ENCODE data around the gene DCST2. TPM values are rescaled to one million over a fixed set of nuclear protein-coding genes. Genes with fewer than 3 reads are reported as not detected.
A peak's percentile ranks its signal among the peaks of the same experiment; 100 is the strongest.

DCST2 gene
- total and polyA plus RNA-seq, 7 donors: 0.04 to 0.56 (median 0.19) TPM; not detected in 2

DNA sequence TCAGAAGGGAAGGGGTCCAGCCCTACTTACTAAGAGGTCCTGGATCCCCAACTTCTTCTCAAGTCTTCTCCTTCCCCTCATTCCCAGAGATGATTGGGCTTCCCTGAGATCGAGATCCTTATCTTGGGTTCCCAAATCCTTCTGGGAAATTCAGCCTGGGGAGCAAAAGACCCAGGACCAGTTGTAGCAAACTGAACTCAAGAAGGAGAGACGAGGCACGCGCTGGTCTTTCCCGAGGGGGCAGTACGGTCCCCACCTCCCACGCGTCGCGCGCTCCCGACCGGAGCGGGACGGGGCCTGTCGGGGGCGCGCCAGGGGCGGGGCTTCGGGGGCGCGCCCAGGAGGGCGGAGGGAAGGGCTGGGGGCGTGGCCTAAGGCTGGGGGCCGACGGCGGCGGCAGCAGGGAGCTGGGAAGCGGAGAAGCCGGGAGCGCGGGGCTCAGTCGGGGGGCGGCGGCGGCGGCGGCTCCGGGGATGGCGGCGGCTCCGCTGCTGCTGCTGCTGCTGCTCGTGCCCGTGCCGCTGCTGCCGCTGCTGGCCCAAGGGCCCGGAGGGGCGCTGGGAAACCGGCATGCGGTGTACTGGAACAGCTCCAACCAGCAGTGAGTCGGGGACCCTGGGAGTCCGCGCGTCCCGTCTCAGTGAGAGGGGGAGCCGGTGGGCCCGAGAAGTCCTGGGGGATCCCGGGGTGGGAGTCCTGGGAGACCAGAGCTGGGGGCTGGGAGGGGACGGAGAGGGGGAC is 45.1 kb upstream of the DCST2 start, which contains the start of gene EFNA3:
TSS of gene EFNA3 (plus strand) at position 369 of the 741 bp plus-strand sequence. CDS start at position 474, 105 bp downstream.
- peak within 1 kb of the TSS; percentile 64 for H3K4me3 ChIP-seq
- peaks cover 0 to 50% (median 27%) of the 10 kb centered on the region in 3 donors for H3K27me3 ChIP-seq (ENCODE audit: insufficient read depth in 3 of 3, low read length in 2 of 3)
- no peaks in the 10 kb centered on the region for H3K9me3 ChIP-seq
- TF ChIP-seq, protein P1, sequence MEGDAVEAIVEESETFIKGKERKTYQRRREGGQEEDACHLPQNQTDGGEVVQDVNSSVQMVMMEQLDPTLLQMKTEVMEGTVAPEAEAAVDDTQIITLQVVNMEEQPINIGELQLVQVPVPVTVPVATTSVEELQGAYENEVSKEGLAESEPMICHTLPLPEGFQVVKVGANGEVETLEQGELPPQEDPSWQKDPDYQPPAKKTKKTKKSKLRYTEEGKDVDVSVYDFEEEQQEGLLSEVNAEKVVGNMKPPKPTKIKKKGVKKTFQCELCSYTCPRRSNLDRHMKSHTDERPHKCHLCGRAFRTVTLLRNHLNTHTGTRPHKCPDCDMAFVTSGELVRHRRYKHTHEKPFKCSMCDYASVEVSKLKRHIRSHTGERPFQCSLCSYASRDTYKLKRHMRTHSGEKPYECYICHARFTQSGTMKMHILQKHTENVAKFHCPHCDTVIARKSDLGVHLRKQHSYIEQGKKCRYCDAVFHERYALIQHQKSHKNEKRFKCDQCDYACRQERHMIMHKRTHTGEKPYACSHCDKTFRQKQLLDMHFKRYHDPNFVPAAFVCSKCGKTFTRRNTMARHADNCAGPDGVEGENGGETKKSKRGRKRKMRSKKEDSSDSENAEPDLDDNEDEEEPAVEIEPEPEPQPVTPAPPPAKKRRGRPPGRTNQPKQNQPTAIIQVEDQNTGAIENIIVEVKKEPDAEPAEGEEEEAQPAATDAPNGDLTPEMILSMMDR (IDR thresholded peaks at IDR 0.05): no peak
- DNase-seq: peak; percentile 82 to 87
- no peaks in the 10 kb centered on the region for H3K36me3 ChIP-seq (ENCODE audit: insufficient read depth in 1 of 2, low read depth in 1 of 2)
- H3K27ac ChIP-seq: no peak within 1 kb of the TSS
- intact Hi-C loops (cut with DNase I): no loop called here
- H3K4me1 ChIP-seq: peaks cover 18% of the 10 kb centered on the region
- WGBS, 3 donors: 1 to 3% (median 2%) methylated on average over 43 to 59 of the region's 59 CpGs
- ATAC-seq: peak; percentile 70 to 88 (median 84)

DNA sequence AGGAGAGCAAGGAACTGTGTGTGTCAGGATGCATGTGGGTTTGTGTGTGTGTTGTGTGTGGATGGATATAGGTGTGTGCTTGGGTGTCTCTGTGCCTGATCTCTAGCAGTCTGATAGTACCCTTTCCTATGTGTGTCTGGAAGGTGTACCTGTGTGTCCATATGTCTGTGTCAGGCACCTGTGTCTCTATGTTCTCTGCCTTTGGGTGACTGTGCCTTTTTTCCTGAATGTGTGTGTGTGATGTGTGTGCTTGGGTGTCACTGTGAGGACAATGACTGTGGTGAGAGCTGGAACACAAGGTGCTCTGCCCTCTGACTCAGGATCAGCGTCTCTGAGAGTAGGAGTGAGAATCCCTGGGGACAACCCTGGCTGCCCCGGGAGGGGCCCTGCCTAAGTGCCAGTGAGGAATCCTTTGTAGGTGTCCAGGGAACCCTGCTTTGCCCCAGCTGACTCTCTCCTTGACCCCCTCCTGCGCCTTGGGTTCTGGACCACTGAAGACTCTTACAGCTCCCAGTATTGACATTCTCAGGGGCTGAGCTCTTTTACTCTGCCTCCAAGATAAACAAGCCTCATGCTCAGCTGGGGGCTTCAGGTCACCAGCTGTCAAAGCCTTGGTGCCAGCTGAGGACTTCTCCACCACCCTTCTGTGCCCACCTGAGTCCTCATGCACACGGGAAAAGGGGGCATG is 44.3 kb upstream of the DCST2 start:
- H3K27ac ChIP-seq: no peak overlapping the region
- intact Hi-C loops (cut with DNase I): no loop called here
- H3K36me3 ChIP-seq (ENCODE audit: insufficient read depth in 1 of 2, low read depth in 1 of 2): no peaks in the 10 kb centered on the region
- DNase-seq (no peak), ATAC-seq (no peak)
- H3K27me3 ChIP-seq (ENCODE audit: insufficient read depth in 3 of 3, low read length in 2 of 3): peaks cover 0 to 42% (median 25%) of the 10 kb centered on the region in 3 donors
- H3K4me1 ChIP-seq: peaks cover 18% of the 10 kb centered on the region
- 57 to 61% (median 60%) methylated on average over 4 of the region's 4 CpGs for WGBS, 3 donors
- no peaks in the 10 kb centered on the region for H3K9me3 ChIP-seq
- TF ChIP-seq, protein P1 (IDR thresholded peaks at IDR 0.05): no peak
- no peak overlapping the region for H3K4me3 ChIP-seq

DNA sequence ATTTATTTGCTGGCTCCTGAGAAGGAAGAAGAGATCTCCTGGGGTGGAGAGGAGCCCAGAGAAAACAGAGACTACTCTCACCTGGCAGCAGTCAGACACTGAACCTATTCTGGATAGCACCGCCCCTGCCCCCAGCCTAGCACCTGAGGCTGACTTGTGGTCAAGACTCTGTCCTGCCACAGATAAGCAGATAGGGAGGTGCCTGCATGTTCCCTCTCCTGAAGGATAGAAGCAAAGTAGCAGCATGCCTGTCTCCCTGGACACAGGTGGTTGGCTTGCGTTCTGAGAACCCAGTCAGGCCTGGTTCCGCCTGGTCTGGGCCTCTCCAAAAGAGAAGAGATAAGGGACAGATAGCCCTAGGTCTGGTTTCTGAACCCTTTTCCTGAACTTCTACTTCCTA is 43.8 kb upstream of the DCST2 start:
- ATAC-seq: no peak
- Histone ChIP-seq H3K4me1 (peaks cover 18% of the 10 kb centered on the region), H3K36me3 (ENCODE audit: insufficient read depth in 1 of 2, low read depth in 1 of 2) (no peaks in the 10 kb centered on the region), H3K27me3 (ENCODE audit: insufficient read depth in 3 of 3, low read length in 2 of 3) (peaks cover 0 to 37% (median 20%) of the 10 kb centered on the region in 3 donors), H3K9me3 (no peaks in the 10 kb centered on the region), H3K4me3 (no peak overlapping the region), H3K27ac (no peak overlapping the region)
- peak in 1 of 2 donors; percentile 15 for DNase-seq
- TF ChIP-seq, protein P1 (IDR thresholded peaks at IDR 0.05): no peak
- WGBS, 3 donors: 94 to 97% (median 96%) methylated on average over 3 of the region's 3 CpGs
- intact Hi-C loops (cut with DNase I): no loop called here

DNA sequence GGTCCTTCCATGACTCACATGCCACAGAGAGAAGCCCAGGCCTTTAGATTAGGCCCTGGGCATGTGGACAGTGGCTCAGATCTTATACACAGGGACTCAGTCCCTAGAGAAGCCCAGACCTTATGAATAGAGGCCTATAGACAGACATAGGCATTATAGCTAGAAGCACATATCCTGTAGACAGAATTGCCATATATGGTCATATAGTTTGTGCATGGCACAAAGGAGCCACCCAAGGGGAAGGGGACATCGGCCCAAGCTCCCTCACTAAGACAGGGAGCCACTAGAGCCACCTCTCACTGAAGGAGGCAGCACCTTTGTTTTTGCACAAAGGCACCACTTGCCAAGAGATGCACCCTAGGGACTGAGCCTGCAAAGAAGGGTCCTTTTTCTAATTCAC is 42.8 kb upstream of the DCST2 start:
- 64 to 86% (median 67%) methylated on average over 1 of the region's 1 CpG for WGBS, 3 donors
- TF ChIP-seq, protein P1 (IDR thresholded peaks at IDR 0.05): no peak
- DNase-seq (no peak), ATAC-seq (no peak)
- no peak overlapping the region for H3K27ac ChIP-seq
- no peaks in the 10 kb centered on the region for H3K36me3 ChIP-seq (ENCODE audit: insufficient read depth in 1 of 2, low read depth in 1 of 2)
- peaks cover 19% of the 10 kb centered on the region for H3K4me1 ChIP-seq
- H3K27me3 ChIP-seq (ENCODE audit: insufficient read depth in 3 of 3, low read length in 2 of 3): peaks cover 0 to 27% (median 12%) of the 10 kb centered on the region in 3 donors
- intact Hi-C loops (cut with DNase I): no loop called here
- no peak overlapping the region for H3K4me3 ChIP-seq
- no peaks in the 10 kb centered on the region for H3K9me3 ChIP-seq

All from psoas muscle (tissue), 8 donors.